GM18870 (cell line): ENCODE measurements around the gene NEURL3.
"Not testable (repeated sequence)": the region's sequence is repeated elsewhere in the genome, so short reads cannot be mapped to it uniquely, and the experiment has no call there.

Experiments
- ATAC-seq: cut with Tn5 transposase; IDR thresholded peaks from one replicate; pipeline ENCODE4 v1.9.1; 2021; ENCODE audit warnings: moderate library complexity; ENCODE audit not compliant: unreplicated experiment

Gene NEURL3

GRCh38 chr2:96508521-96509113, 3.5 kb upstream of the NEURL3 start:
- no peak for ATAC-seq

- no peak for ATAC-seq
These were observed 2.9 kb upstream of the NEURL3 start for GRCh38 chr2:96507957-96508520.

GRCh38 chr2:96506907-96507240, 1.7 kb upstream of the NEURL3 start:
- ATAC-seq: no peak

- ATAC-seq: no peak
These were observed 1.1 kb upstream of the NEURL3 start for GRCh38 chr2:96506016-96506906.

GRCh38 chr2:96503637-96504243, 1.4 kb downstream of the NEURL3 start:
- no peak for ATAC-seq

- ATAC-seq: no peak
These were observed 2.1 kb downstream of the NEURL3 start for GRCh38 chr2:96502891-96503636.

- no peak for ATAC-seq
These were observed 3.0 kb downstream of the NEURL3 start for GRCh38 chr2:96501886-96502810.

GRCh38 chr2:96501471-96501874, 3.7 kb downstream of the NEURL3 start:
- ATAC-seq: no peak

GRCh38 chr2:96500385-96501066, 4.6 kb downstream of the NEURL3 start:
- ATAC-seq: no peak

- ATAC-seq: no peak
These were observed 5.8 kb downstream of the NEURL3 start for GRCh38 chr2:96499061-96499960.

- not testable (repeated sequence) for ATAC-seq
These were observed 6.5 kb downstream of the NEURL3 start for GRCh38 chr2:96498611-96499010.

GRCh38 chr2:96498021-96498431, 7.1 kb downstream of the NEURL3 start:
- ATAC-seq: no peak

- no peak for ATAC-seq
These were observed 9.1 kb downstream of the NEURL3 start for GRCh38 chr2:96495982-96496629.

GRCh38 chr2:96494188-96494587, 11.0 kb downstream of the NEURL3 start:
- no peak for ATAC-seq

GRCh38 chr2:96493072-96493471, 12.1 kb downstream of the NEURL3 start:
- no peak for ATAC-seq

- no peak for ATAC-seq
These were observed 13.2 kb downstream of the NEURL3 start for GRCh38 chr2:96491860-96492497.

GRCh38 chr2:96489663-96490062, 15.5 kb downstream of the NEURL3 start:
- no peak for ATAC-seq
